ENCODE data around the gene GJC2. TPM values are rescaled to one million over a fixed set of nuclear protein-coding genes. Genes with fewer than 3 reads are reported as not detected.
"Not testable (repeated sequence)": the region's sequence is repeated elsewhere in the genome, so short reads cannot be mapped to it uniquely, and the experiment has no call there.

Gene GJC2
- total RNA-seq, 6 donors from 2014 or later, result 1.4 to 8.7 (median 2.0) TPM

DNA sequence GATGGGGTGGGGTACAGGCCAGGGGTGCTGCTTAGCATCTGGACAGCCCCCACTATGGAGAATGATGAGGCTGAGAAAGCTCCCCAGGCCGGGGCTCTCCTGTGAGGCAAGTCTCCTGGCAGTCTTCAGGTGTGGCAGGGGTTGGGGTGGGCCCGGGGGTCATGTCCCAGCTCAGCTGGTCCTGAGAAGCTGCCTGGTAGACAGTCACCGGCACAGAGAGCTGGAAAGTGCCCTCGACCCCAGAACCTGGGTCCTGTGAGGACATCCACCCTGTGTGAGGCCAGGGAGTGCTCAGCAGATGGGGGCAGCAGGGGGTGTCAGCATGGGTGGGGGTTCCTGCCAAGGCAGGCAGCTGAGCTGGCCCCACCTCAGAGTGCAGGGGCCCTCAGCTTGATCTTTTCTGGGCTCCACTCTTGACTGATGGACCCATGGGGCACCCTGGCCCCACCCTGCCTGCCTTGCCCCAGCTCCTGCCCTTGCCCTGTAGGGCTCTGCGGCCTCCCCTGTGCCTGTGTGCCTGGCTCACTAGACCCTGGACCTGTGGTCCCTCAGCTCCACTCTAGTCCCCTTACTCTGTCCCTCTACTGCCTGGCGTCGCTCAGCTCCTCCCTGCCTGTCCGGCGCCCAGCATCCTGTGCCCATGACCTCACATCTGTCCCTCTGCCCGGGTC, 21.6 kb downstream of the GJC2 start:
- Histone ChIP-seq H3K4me3 (no peak overlapping the region), H3K27ac (peak overlapping the region in 1 of 4 donors; percentile 31), H3K36me3 (peaks cover 0 to 12% (median 9%) of the 10 kb centered on the region in 4 donors), H3K27me3 (no peaks in the 10 kb centered on the region), H3K9me3 (no peaks in the 10 kb centered on the region), H3K4me1 (peaks cover 15 to 39% (median 27%) of the 10 kb centered on the region in 4 donors)
- 71 to 83% methylated on average over 6 to 10 of the region's 10 CpGs for WGBS, 2 donors
- ATAC-seq (ENCODE audit: low FRiP score in 2 of 2) (no peak), DNase-seq (peak in 1 of 2 donors; percentile 63)
- TF ChIP-seq POLR2AphosphoS5 (IDR thresholded peaks at IDR 0.05) (no peak), EP300 (IDR thresholded peaks at IDR 0.05) (no peak), POLR2A (IDR thresholded peaks at IDR 0.05) (no peak)
- TF ChIP-seq, protein P1, sequence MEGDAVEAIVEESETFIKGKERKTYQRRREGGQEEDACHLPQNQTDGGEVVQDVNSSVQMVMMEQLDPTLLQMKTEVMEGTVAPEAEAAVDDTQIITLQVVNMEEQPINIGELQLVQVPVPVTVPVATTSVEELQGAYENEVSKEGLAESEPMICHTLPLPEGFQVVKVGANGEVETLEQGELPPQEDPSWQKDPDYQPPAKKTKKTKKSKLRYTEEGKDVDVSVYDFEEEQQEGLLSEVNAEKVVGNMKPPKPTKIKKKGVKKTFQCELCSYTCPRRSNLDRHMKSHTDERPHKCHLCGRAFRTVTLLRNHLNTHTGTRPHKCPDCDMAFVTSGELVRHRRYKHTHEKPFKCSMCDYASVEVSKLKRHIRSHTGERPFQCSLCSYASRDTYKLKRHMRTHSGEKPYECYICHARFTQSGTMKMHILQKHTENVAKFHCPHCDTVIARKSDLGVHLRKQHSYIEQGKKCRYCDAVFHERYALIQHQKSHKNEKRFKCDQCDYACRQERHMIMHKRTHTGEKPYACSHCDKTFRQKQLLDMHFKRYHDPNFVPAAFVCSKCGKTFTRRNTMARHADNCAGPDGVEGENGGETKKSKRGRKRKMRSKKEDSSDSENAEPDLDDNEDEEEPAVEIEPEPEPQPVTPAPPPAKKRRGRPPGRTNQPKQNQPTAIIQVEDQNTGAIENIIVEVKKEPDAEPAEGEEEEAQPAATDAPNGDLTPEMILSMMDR (IDR thresholded peaks at IDR 0.05), result no peak

DNA sequence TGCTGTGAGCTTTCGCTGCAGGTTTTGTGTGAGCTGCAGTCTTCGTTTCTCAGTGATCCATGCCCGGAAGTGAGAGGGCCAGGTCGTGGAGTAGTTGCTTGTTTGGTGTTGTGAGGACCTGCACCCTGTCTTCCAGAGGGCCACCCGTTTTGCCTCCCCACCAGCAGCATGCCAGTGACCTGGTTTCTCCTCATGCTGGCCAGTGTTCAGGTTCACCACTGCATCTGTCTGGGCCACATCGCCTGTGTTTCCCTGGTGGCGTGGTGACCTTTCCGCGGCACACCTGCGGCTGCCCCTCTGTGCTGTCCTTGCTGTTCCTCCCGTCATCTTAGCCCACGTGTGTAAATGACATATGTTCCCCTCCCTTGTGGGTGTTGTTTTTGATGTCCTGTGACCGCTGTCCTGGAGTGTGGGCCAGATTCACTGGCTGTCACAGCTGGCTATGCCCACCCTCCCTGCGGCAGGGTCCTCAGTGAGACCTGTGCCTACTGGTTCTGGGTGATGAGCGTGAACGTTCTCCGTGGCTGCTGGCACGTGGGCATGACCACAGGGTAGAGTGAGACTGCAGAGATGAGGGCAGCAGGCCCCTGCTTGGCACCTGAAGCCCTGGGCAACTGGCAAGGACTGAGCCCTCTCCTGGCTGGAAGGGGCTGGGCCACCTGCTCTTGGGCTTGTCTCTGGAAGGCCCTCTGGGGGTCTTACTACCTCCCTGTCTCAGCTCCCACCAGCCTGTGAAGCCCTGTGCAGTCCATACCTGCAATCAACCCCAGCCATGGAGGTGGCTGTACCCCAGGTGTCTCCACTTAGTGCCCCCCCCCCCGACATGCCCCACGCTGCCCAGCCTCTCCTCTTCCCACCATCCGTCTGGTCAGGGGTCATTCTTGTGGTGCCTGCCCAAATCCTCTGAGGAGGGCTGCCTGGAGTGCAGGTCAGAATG, 23.1 kb downstream of the GJC2 start:
- Histone ChIP-seq H3K36me3 (peaks cover 0 to 12% (median 9%) of the 10 kb centered on the region in 4 donors), H3K27ac (peak overlapping the region in 2 of 4 donors; percentile 45 to 67), H3K4me1 (peaks cover 23 to 41% (median 29%) of the 10 kb centered on the region in 4 donors), H3K9me3 (no peaks in the 10 kb centered on the region), H3K4me3 (no peak overlapping the region), H3K27me3 (no peaks in the 10 kb centered on the region)
- TF ChIP-seq EP300 (IDR thresholded peaks at IDR 0.05) (no peak), POLR2AphosphoS5 (IDR thresholded peaks at IDR 0.05) (no peak), POLR2A (IDR thresholded peaks at IDR 0.05) (no peak)
- TF ChIP-seq, protein P1 (IDR thresholded peaks at IDR 0.05), result no peak
- DNase-seq (no peak), ATAC-seq (ENCODE audit: low FRiP score in 2 of 2) (no peak)
- 84 to 88% methylated on average over 12 to 18 of the region's 21 CpGs for WGBS, 2 donors

DNA sequence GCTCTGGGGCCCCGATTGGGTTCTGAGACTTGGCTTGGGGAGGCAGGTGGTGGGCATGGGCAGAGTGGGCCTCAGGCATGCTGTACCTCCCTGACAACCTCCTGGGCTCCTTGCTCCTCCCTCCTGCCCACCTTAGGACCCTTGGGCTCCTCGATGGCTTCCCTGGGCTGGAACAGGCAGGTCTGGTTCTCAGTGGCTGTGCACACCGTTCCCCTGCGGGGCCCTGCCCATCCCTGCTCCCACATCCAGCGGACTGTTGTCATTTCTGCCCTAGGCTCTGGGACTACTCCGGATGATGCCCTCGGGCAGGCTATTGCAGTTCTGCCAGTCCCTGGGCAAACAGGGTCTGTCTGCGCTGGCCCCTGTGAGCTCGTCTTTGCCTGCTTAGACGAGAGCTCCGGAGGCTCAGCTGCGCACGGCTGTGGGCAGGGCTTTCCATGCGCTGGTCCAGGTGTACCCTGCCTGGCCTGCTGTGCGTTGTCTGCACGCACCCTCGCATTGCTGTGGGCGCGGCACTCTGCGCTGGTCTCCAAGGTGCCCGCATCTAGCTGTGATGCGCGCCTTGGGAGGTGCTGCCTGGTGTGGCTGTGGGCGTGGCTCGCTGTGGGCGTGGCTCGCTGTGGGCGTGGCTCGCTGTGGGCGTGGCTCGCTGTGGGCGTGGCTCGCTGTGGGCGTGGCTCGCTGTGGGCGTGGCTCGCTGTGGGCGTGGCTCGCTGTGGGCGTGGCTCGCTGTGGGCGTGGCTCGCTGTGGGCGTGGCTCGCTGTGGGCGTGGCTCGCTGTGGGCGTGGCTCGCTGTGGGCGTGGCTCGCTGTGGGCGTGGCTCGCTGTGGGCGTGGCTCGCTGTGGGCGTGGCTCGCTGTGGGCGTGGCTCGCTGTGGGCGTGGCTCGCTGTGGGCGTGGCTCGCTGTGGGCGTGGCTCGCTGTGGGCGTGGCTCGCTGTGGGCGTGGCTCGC, 24.1 kb downstream of the GJC2 start:
- Histone ChIP-seq H3K36me3 (peaks cover 0 to 12% (median 8%) of the 10 kb centered on the region in 4 donors), H3K27ac (peak overlapping the region in 3 of 4 donors; percentile 39 to 86 (median 45)), H3K4me1 (peaks cover 23 to 48% (median 36%) of the 10 kb centered on the region in 4 donors)
- not testable (repeated sequence) for H3K4me3 ChIP-seq, H3K27me3 ChIP-seq, H3K9me3 ChIP-seq
- 76 to 100% methylated on average over 1 to 23 of the region's 69 CpGs for WGBS, 2 donors
- DNase-seq (peak in 1 of 2 donors; percentile 83), ATAC-seq (ENCODE audit: low FRiP score in 2 of 2) (peak in 1 of 2 donors; percentile 35)

DNA sequence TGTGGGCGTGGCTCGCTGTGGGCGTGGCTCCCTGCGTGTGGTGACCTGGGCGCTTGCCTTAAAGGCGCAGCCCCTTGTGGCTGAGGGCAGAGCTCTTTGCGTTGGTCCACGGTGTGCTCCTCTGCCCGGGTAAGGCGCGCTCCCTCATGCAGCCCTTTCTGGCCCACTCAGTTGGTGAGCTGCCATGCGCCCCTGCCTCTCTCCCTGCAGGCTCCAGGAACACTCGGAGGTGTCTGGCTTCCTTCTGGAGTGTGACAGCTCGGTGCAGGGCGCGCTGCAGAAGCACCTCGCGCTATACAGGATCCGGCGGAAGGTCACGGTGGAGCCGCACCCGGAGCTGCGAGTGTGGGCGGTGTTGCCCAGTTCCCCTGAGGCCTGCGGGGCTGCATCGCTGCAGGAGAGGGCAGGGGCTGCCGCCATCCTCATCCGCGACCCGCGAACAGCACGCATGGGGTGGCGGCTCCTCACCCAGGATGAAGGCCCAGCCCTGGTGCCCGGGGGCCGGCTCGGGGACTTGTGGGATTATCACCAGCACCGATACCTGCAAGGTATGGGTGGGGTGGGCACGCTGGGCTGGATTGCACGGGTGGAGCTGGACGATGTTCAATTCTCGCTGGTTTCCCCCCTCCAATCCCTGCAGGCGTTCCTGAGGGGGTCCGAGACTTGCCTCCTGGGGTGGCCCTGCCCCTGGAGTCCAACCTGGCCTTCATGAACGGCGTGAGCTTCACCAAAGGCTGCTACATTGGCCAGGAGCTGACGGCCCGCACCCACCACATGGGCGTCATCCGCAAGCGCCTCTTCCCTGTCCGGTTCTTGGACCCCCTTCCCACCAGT, 25.0 kb downstream of the GJC2 start:
- Histone ChIP-seq H3K36me3 (peaks cover 0 to 12% (median 7%) of the 10 kb centered on the region in 4 donors), H3K27ac (peak overlapping the region; percentile 58 to 86 (median 71)), H3K27me3 (no peaks in the 10 kb centered on the region), H3K9me3 (no peaks in the 10 kb centered on the region), H3K4me1 (peaks cover 23 to 48% (median 39%) of the 10 kb centered on the region in 4 donors), H3K4me3 (peak overlapping the region in 2 of 4 donors; percentile 34 to 46)
- TF ChIP-seq POLR2A (IDR thresholded peaks at IDR 0.05) (no peak), POLR2AphosphoS5 (IDR thresholded peaks at IDR 0.05) (peak in 1 of 2 donors; percentile 33)
- 81 to 87% methylated on average over 13 to 40 of the region's 52 CpGs for WGBS, 2 donors
- ATAC-seq (ENCODE audit: low FRiP score in 2 of 2), result no peak
- peak in 1 of 2 donors; percentile 87 for DNase-seq

All from upper lobe of left lung (tissue), 6 donors.